K562 (cell line): ENCODE results near the gene PLXNA2. TPM values are rescaled to one million over a fixed set of nuclear protein-coding genes. Genes with fewer than 3 reads are reported as not detected.

Source experiments
- BRCA1 ChIP-seq, 2 experiments: fragments of 450-650 bp in 1 of 2; sonication (generic) in 1 of 2; formaldehyde crosslinking in 1 of 2; IDR thresholded peaks; 2 replicates each; pipeline versions ENCODE4 v1.5.0 to v1.6.1; 2017 to 2020; ENCODE audit warnings: mild to moderate bottlenecking in 1 of 2, missing genetic modification reagents in 1 of 2
- C11orf30 ChIP-seq: fragments of 450-650 bp; IDR thresholded peaks from 2 replicates; pipeline ENCODE4 v1.6.1; 2016; ENCODE audit warnings: low read depth, mild to moderate bottlenecking
- CAMTA2 ChIP-seq: fragments of 250-450 bp; sonication (Bioruptor Pico); conservative IDR thresholded peaks from 2 replicates; pipeline ENCODE4 v1.5.1; 2022
- CBFB ChIP-seq: sonication (generic); formaldehyde crosslinking; IDR thresholded peaks from 2 replicates; pipeline ENCODE4 v1.4.0; 2020; ENCODE audit warnings: mild to moderate bottlenecking, missing genetic modification reagents
- DACH1 ChIP-seq: fragments of 450-650 bp; IDR thresholded peaks from 2 replicates; pipeline ENCODE4 v1.6.1; 2018; ENCODE audit not compliant: partially characterized antibody
- DIDO1 ChIP-seq: fragments of 450-650 bp; IDR thresholded peaks from 2 replicates; pipeline ENCODE4 v1.6.1; 2016; ENCODE audit warnings: low read depth, missing biosample characterization, missing genetic modification characterization
- DNMT1 ChIP-seq: fragments of 450-650 bp; IDR thresholded peaks from 2 replicates; pipeline ENCODE4 v1.6.1; 2016; ENCODE audit warnings: antibody characterized with exemption, mild to moderate bottlenecking
- EP300 ChIP-seq: IDR thresholded peaks from 2 replicates; pipeline ENCODE4 v1.6.1; 2012; ENCODE audit warnings: low read length, improper control_type of control experiment
- ESRRA ChIP-seq: fragments of 450-650 bp; IDR thresholded peaks from 2 replicates; pipeline ENCODE4 v1.6.1; 2014; ENCODE audit warnings: low read depth, mild to moderate bottlenecking, moderate library complexity, borderline replicate concordance
- GABPA ChIP-seq: fragments of 200-800 bp; sonication (Bioruptor generic); conservative IDR thresholded peaks from 2 replicates; pipeline ENCODE4 v1.6.1; 2016; ENCODE audit warnings: low read depth, missing genetic modification characterization, missing compliant biosample characterization
- GATAD2A ChIP-seq: fragments of 450-650 bp; IDR thresholded peaks from 2 replicates; pipeline ENCODE4 v1.6.1; 2017
- HNRNPH1 ChIP-seq: fragments of 200-400 bp; formaldehyde crosslinking; optimal IDR thresholded peaks from 2 replicates; pipeline ENCODE3; 2017; ENCODE audit warnings: low read depth, mild to moderate bottlenecking, low read length, moderate library complexity
- LARP7 ChIP-seq: fragments of 450-650 bp; IDR thresholded peaks from 2 replicates; pipeline ENCODE4 v1.6.1; 2016
- MCM5 ChIP-seq: fragments of 450-650 bp; IDR thresholded peaks from 2 replicates; pipeline ENCODE4 v1.6.1; 2016; ENCODE audit warnings: low read depth
- NCOA2 ChIP-seq, 2 experiments: fragments of 450-650 bp; IDR thresholded peaks; 2 replicates each; pipeline ENCODE4 v1.6.1; 2018; ENCODE audit warnings: mild to moderate bottlenecking in 2 of 2, moderate library complexity in 1 of 2; ENCODE audit not compliant: partially characterized antibody in 2 of 2
- NFRKB ChIP-seq: fragments of 450-650 bp; IDR thresholded peaks from 2 replicates; pipeline ENCODE4 v1.6.1; 2016; ENCODE audit warnings: low read depth
- RNF2 ChIP-seq: sonication (generic); IDR thresholded peaks from 2 replicates; pipeline ENCODE4 v1.6.1; 2016
- STAT5A ChIP-seq: IDR thresholded peaks from 2 replicates; pipeline ENCODE4 v1.6.1; 2012; ENCODE audit warnings: low read length, inconsistent platforms, borderline replicate concordance
- TARDBP ChIP-seq: fragments of 450-650 bp; IDR thresholded peaks from 2 replicates; pipeline ENCODE4 v1.6.1; 2016
- WHSC1 ChIP-seq: IDR thresholded peaks from one replicate; pipeline ENCODE4 v1.6.1; 2012; ENCODE audit warnings: low read length, control low read depth, inconsistent platforms
- ZEB2 ChIP-seq: fragments of 450-650 bp; IDR thresholded peaks from 2 replicates; pipeline ENCODE4 v1.6.1; 2016
- ZNF197 ChIP-seq: fragments of 200-800 bp; sonication (Bioruptor generic); IDR thresholded peaks from 2 replicates; pipeline ENCODE4 v1.6.1; 2016; ENCODE audit warnings: low read depth, missing genetic modification characterization, missing compliant biosample characterization
- ZNF449 ChIP-seq: fragments of 250-450 bp; sonication (Bioruptor Pico); IDR thresholded peaks from 2 replicates; pipeline ENCODE4 v1.8.0; 2022; ENCODE audit warnings: moderate library complexity, mild to moderate bottlenecking, inconsistent platforms
- ZSCAN29 ChIP-seq: fragments of 450-650 bp; IDR thresholded peaks from 2 replicates; pipeline ENCODE4 v1.6.1; 2017
- polyA plus RNA-seq, 8 experiments: library from polyadenylated mRNA; depleted of rRNA in 4 of 8; stranded (reverse) in 5 of 8; unstranded in 3 of 8; fragments of >200 nt; fragmentation: Nextera tagmentation in 2 of 8; fragmentation: Illumina TruSeq in 1 of 8; extraction: Ambion mirVana in 2 of 8; extraction: Trizol in 1 of 8; gene quantifications; 2 replicates each; pipeline versions ENCODE4 v1.2.1 to v1.2.3, GENCODE V29; 2011 to 2014; ENCODE audit warnings: inconsistent platforms in 1 of 8, missing spikeins in 1 of 8
- total RNA-seq, 7 experiments: library from RNA; depleted of rRNA in 6 of 7; stranded (reverse); fragments of >200 nt in 6 of 7; fragmentation: Illumina TruSeq in 2 of 7; extraction: Trizol in 2 of 7; gene quantifications; 2 replicates each; pipeline versions ENCODE4 v1.2.1 to v1.2.3, GENCODE V29; 2011 to 2021; ENCODE audit warnings: low replicate concordance in 1 of 7
- TF ChIP-seq, protein P1 (sequence below): sonication (generic); formaldehyde crosslinking; IDR thresholded peaks from 2 replicates; pipeline ENCODE4 v1.8.0; 2022; ENCODE audit warnings: missing genetic modification reagents, mild to moderate bottlenecking, borderline replicate concordance
- TF ChIP-seq, protein P2 (sequence below): fragments of 450-650 bp; IDR thresholded peaks from 2 replicates; pipeline ENCODE4 v1.6.1; 2016; ENCODE audit warnings: borderline replicate concordance

PLXNA2 gene
- total and polyA plus RNA-seq, 9 of the 15 experiments (the other 6 are each of a cell fraction or from before 2014, with no cell fraction given) = 0.01 to 1.3 (median 0.32) TPM

GRCh38 chr1:208183977-208184911 lies 59.9 kb downstream of the PLXNA2 start (continued):
- TF ChIP-seq C11orf30 (no peak), STAT5A (peak; percentile 49; the same call in 1 of the 2 replicates), DIDO1 (tag) (no peak), RNF2 (peak; percentile 79), ZNF449 (CRISPR knock-in tag) (no peak), DACH1 (peak; percentile 28), DNMT1 (no peak), TARDBP (no peak), GATAD2A (peak; percentile 79; the same call in 1 of the 2 replicates), MCM5 (no peak), LARP7 (no peak), ZSCAN29 (no peak), ZEB2 (peak; percentile 90), NFRKB (no peak), WHSC1 (no peak), EP300 (peak; percentile 83; the same call in 1 of the 2 replicates), BRCA1 (IDR thresholded peaks at IDR 0.05) (no peak), BRCA1 (CRISPR knock-in tag; IDR thresholded peaks at IDR 0.05) (no peak), CBFB (no peak), NCOA2 (IDR thresholded peaks at IDR 0.05; ENCODE audit: partially characterized antibody in 2 of 2) (no peak), HNRNPH1 (no peak), GABPA (tag) (no peak), ESRRA (no peak), CAMTA2 (no peak), ZNF197 (CRISPR knock-in tag) (peak; percentile 70; the same call in 1 of the 2 replicates)
- TF ChIP-seq, protein P1, sequence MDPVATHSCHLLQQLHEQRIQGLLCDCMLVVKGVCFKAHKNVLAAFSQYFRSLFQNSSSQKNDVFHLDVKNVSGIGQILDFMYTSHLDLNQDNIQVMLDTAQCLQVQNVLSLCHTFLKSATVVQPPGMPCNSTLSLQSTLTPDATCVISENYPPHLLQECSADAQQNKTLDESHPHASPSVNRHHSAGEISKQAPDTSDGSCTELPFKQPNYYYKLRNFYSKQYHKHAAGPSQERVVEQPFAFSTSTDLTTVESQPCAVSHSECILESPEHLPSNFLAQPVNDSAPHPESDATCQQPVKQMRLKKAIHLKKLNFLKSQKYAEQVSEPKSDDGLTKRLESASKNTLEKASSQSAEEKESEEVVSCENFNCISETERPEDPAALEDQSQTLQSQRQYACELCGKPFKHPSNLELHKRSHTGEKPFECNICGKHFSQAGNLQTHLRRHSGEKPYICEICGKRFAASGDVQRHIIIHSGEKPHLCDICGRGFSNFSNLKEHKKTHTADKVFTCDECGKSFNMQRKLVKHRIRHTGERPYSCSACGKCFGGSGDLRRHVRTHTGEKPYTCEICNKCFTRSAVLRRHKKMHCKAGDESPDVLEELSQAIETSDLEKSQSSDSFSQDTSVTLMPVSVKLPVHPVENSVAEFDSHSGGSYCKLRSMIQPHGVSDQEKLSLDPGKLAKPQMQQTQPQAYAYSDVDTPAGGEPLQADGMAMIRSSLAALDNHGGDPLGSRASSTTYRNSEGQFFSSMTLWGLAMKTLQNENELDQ = no peak
- TF ChIP-seq, protein P2, sequence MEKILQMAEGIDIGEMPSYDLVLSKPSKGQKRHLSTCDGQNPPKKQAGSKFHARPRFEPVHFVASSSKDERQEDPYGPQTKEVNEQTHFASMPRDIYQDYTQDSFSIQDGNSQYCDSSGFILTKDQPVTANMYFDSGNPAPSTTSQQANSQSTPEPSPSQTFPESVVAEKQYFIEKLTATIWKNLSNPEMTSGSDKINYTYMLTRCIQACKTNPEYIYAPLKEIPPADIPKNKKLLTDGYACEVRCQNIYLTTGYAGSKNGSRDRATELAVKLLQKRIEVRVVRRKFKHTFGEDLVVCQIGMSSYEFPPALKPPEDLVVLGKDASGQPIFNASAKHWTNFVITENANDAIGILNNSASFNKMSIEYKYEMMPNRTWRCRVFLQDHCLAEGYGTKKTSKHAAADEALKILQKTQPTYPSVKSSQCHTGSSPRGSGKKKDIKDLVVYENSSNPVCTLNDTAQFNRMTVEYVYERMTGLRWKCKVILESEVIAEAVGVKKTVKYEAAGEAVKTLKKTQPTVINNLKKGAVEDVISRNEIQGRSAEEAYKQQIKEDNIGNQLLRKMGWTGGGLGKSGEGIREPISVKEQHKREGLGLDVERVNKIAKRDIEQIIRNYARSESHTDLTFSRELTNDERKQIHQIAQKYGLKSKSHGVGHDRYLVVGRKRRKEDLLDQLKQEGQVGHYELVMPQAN = 0 out of 2 replicates have a peak, but pooled peaks have one; percentile 32
